Activated CD8-positive, alpha-beta memory T cell treated with anti-CD3 and anti-CD28 coated beads for 1 hour (primary cell): Measurements from ENCODE around the gene FUNDC2.

ENCODE experiments used
- DNase-seq, 2 donors: peaks; one replicate each; pipeline ENCODE4 v3.0.0-alpha.2; 2020; ENCODE audit warnings: low read depth in 1 of 2; ENCODE audit errors: extremely low read depth in 1 of 2

FUNDC2 gene

GRCh38 chrX:155023907-155024833 is 2.5 kb upstream of the FUNDC2 start:
- no peak for DNase-seq

- DNase-seq, result no peak
These were observed 271 bp upstream of the FUNDC2 start for GRCh38 chrX:155026420-155026726.

GRCh38 chrX:155027509-155028066 is 944 bp downstream of the FUNDC2 start:
- DNase-seq, result no peak

GRCh38 chrX:155028129-155028528 is 1.5 kb downstream of the FUNDC2 start:
- no peak for DNase-seq

- DNase-seq, result no peak
These were observed 2.2 kb downstream of the FUNDC2 start for GRCh38 chrX:155028877-155029291.

- no peak for DNase-seq
These were observed 5.0 kb downstream of the FUNDC2 start for GRCh38 chrX:155031657-155032056.

- DNase-seq, result no peak
These were observed 9.0 kb downstream of the FUNDC2 start for GRCh38 chrX:155035688-155036087.

- DNase-seq, result no peak
These were observed 19.6 kb downstream of the FUNDC2 start for GRCh38 chrX:155046129-155046810.

- no peak for DNase-seq
These were observed 20.3 kb downstream of the FUNDC2 start for GRCh38 chrX:155046811-155047528.

GRCh38 chrX:155048977-155049619 is 22.5 kb downstream of the FUNDC2 start:
- no peak for DNase-seq

GRCh38 chrX:155052738-155053498 is 26.3 kb downstream of the FUNDC2 start:
- no peak for DNase-seq

- DNase-seq, result no peak
These were observed 27.0 kb downstream of the FUNDC2 start for GRCh38 chrX:155053656-155054055.

- no peak for DNase-seq
These were observed 27.6 kb downstream of the FUNDC2 start for GRCh38 chrX:155054255-155054654.

- DNase-seq, result no peak
These were observed 28.9 kb downstream of the FUNDC2 start for GRCh38 chrX:155055494-155055893.

GRCh38 chrX:155056471-155056870 is 29.8 kb downstream of the FUNDC2 start:
- no peak for DNase-seq

- DNase-seq, result peak in 1 of 2 donors; percentile 19
These were observed 30.5 kb downstream of the FUNDC2 start for GRCh38 chrX:155056877-155057792.

GRCh38 chrX:155061760-155062159 is 35.1 kb downstream of the FUNDC2 start:
- DNase-seq, result no peak

- DNase-seq, result no peak
These were observed 38.5 kb downstream of the FUNDC2 start for GRCh38 chrX:155065035-155065734.
